DND-41 (cell line): ENCODE data around the gene RGP1.

ENCODE experiments used
- CTCF ChIP-seq: IDR thresholded peaks from 2 replicates; pipeline ENCODE4 v1.5.1; 2012; ENCODE audit warnings: borderline replicate concordance, low read length, moderate library complexity, mild to moderate bottlenecking; ENCODE audit not compliant: poor library complexity, severe bottlenecking; ENCODE audit errors: extremely low read depth
- EZH2 ChIP-seq: IDR thresholded peaks from 3 replicates; pipeline ENCODE4 v1.6.1; 2012; ENCODE audit warnings: borderline replicate concordance, low read depth, mild to moderate bottlenecking, moderate library complexity, low read length, inconsistent platforms; ENCODE audit not compliant: severe bottlenecking

- TF ChIP-seq EZH2, result no peak
- no peak for TF ChIP-seq CTCF
Observed at GRCh38 chr9:35743452-35743851, 5.6 kb upstream of the RGP1 start.
